ENCODE results near the gene DHFR.

DHFR gene

GRCh38 chr5:80607832-80608231, 47.0 kb downstream of the DHFR start:
- no peak for TF ChIP-seq EZH2phosphoT487 (IDR thresholded peaks at IDR 0.05; ENCODE audit: borderline replicate concordance, low read length)
- TF ChIP-seq CTCF (IDR thresholded peaks at IDR 0.05; ENCODE audit: low read depth, low read length, poor library complexity, severe bottlenecking), result no peak
- Histone ChIP-seq H4K20me1 (ENCODE audit: control insufficient read depth, insufficient read depth, low read depth, low read length) (no peaks in the 10 kb centered on the region), H3K36me3 (ENCODE audit: control insufficient read depth, low read length) (no peaks in the 10 kb centered on the region), H3K4me2 (ENCODE audit: low read length) (no peak overlapping the region), H3K27me3 (ENCODE audit: control insufficient read depth, low read length) (no peaks in the 10 kb centered on the region), H3K9me3 (ENCODE audit: control insufficient read depth, insufficient read depth, low read length) (no peaks in the 10 kb centered on the region), H3K4me1 (ENCODE audit: control insufficient read depth, low read length) (0 out of 2 replicates have a peak, but pooled peaks cover 5% of the 10 kb centered on the region), H3K79me2 (ENCODE audit: control insufficient read depth, low read length) (no peaks in the 10 kb centered on the region), H3F3A (ENCODE audit: control insufficient read depth, insufficient read depth) (no peaks in the 10 kb centered on the region), H3K9me2 (replicated peaks; ENCODE audit: control insufficient read depth, low read length) (no peaks in the 10 kb centered on the region), H3K27ac (ENCODE audit: low read depth, low read length) (no peak overlapping the region), H3K4me3 (ENCODE audit: low read length) (no peak overlapping the region)

GRCh38 chr5:80607343-80607742, 47.4 kb downstream of the DHFR start:
- 0 out of 2 replicates have a peak, but pooled peaks cover 5% of the 10 kb centered on the region for H3K4me1 ChIP-seq (ENCODE audit: control insufficient read depth, low read length)
- H3K79me2 ChIP-seq (ENCODE audit: control insufficient read depth, low read length), result no peaks in the 10 kb centered on the region
- H3K9me3 ChIP-seq (ENCODE audit: control insufficient read depth, insufficient read depth, low read length), result no peaks in the 10 kb centered on the region
- H4K20me1 ChIP-seq (ENCODE audit: control insufficient read depth, insufficient read depth, low read depth, low read length), result no peaks in the 10 kb centered on the region
- no peaks in the 10 kb centered on the region for H3K36me3 ChIP-seq (ENCODE audit: control insufficient read depth, low read length)
- H3F3A ChIP-seq (ENCODE audit: control insufficient read depth, insufficient read depth), result no peaks in the 10 kb centered on the region
- no peaks in the 10 kb centered on the region for H3K9me2 ChIP-seq (replicated peaks; ENCODE audit: control insufficient read depth, low read length)
- H3K4me3 ChIP-seq (ENCODE audit: low read length), result no peak overlapping the region
- no peak overlapping the region for H3K4me2 ChIP-seq (ENCODE audit: low read length)
- no peaks in the 10 kb centered on the region for H3K27me3 ChIP-seq (ENCODE audit: control insufficient read depth, low read length)
- H3K27ac ChIP-seq (ENCODE audit: low read depth, low read length), result no peak overlapping the region
- no peak for TF ChIP-seq EZH2phosphoT487 (IDR thresholded peaks at IDR 0.05; ENCODE audit: borderline replicate concordance, low read length)
- TF ChIP-seq CTCF (IDR thresholded peaks at IDR 0.05; ENCODE audit: low read depth, low read length, poor library complexity, severe bottlenecking), result no peak

GRCh38 chr5:80600943-80601693, 53.7 kb downstream of the DHFR start:
- no peak overlapping the region for H3K4me2 ChIP-seq (ENCODE audit: low read length)
- H3K27ac ChIP-seq (ENCODE audit: low read depth, low read length), result no peak overlapping the region
- no peak for TF ChIP-seq EZH2phosphoT487 (IDR thresholded peaks at IDR 0.05; ENCODE audit: borderline replicate concordance, low read length)
- TF ChIP-seq CTCF (IDR thresholded peaks at IDR 0.05; ENCODE audit: low read depth, low read length, poor library complexity, severe bottlenecking), result no peak
- H3K9me2 ChIP-seq (replicated peaks; ENCODE audit: control insufficient read depth, low read length), result no peaks in the 10 kb centered on the region
- H3K4me3 ChIP-seq (ENCODE audit: low read length), result no peak overlapping the region
- H3K9me3 ChIP-seq (ENCODE audit: control insufficient read depth, insufficient read depth, low read length), result no peaks in the 10 kb centered on the region
- no peaks in the 10 kb centered on the region for H3K27me3 ChIP-seq (ENCODE audit: control insufficient read depth, low read length)
- H4K20me1 ChIP-seq (ENCODE audit: control insufficient read depth, insufficient read depth, low read depth, low read length), result no peaks in the 10 kb centered on the region
- H3K4me1 ChIP-seq (ENCODE audit: control insufficient read depth, low read length), result no peaks in the 10 kb centered on the region
- H3F3A ChIP-seq (ENCODE audit: control insufficient read depth, insufficient read depth), result no peaks in the 10 kb centered on the region
- no peaks in the 10 kb centered on the region for H3K79me2 ChIP-seq (ENCODE audit: control insufficient read depth, low read length)
- no peaks in the 10 kb centered on the region for H3K36me3 ChIP-seq (ENCODE audit: control insufficient read depth, low read length)

All from DOHH2 (cell line).